GM23338 (cell line): Measurements from ENCODE around the gene DNASE1L2. TPM values are rescaled to one million over a fixed set of nuclear protein-coding genes. Genes with fewer than 3 reads are reported as not detected.

Experiments used
- ATAC-seq: fragments of 200-7000 bp; cut with Tn5 transposase; 3 replicates; pipeline ENCODE4 v1.9.1; 2020
- DNase-seq: peaks from one replicate; pipeline ENCODE4 v3.0.0-alpha.2; 2015; ENCODE audit warnings: low spot score
- H2AFZ ChIP-seq: fragments of 200-600 bp; sonication (generic); 2 replicates; pipeline ENCODE4 v1.8.0; 2016; ENCODE audit warnings: antibody characterized with exemption, mild to moderate bottlenecking, moderate library complexity
- H3F3A ChIP-seq: fragments of 200-600 bp; sonication (generic); replicated peaks from 2 replicates; pipeline ENCODE4 v1.8.0; 2017; ENCODE audit warnings: antibody characterized with exemption, mixed run types, low read depth
- H3K27ac ChIP-seq: fragments of 200-600 bp; sonication (generic); 2 replicates; pipeline ENCODE4 v1.6.1; 2016; ENCODE audit warnings: low read depth
- H3K27me3 ChIP-seq: fragments of 200-600 bp; sonication (generic); 2 replicates; pipeline ENCODE4 v1.8.0; 2016; ENCODE audit warnings: mild to moderate bottlenecking, mixed run types, moderate library complexity; ENCODE audit not compliant: insufficient read depth
- H3K36me3 ChIP-seq: fragments of 200-600 bp; sonication (generic); 2 replicates; pipeline ENCODE4 v1.8.0; 2016; ENCODE audit warnings: mild to moderate bottlenecking; ENCODE audit not compliant: insufficient read depth
- H3K4me1 ChIP-seq: fragments of 200-600 bp; sonication (generic); 2 replicates; pipeline ENCODE4 v1.8.0; 2016; ENCODE audit warnings: mild to moderate bottlenecking, moderate library complexity; ENCODE audit not compliant: insufficient read depth
- H3K4me2 ChIP-seq: fragments of 200-600 bp; sonication (generic); 2 replicates; pipeline ENCODE4 v1.7.1; 2017; ENCODE audit warnings: mixed run types
- H3K4me3 ChIP-seq: fragments of 200-600 bp; sonication (generic); 2 replicates; pipeline ENCODE4 v1.6.1; 2016; ENCODE audit warnings: mixed run types
- H3K79me2 ChIP-seq: fragments of 200-600 bp; sonication (generic); replicated peaks from 2 replicates; pipeline ENCODE4 v1.8.0; 2017; ENCODE audit warnings: mild to moderate bottlenecking; ENCODE audit not compliant: insufficient read depth
- H3K9me2 ChIP-seq: fragments of 200-600 bp; sonication (generic); 2 replicates; pipeline ENCODE4 v1.8.0; 2017; ENCODE audit not compliant: insufficient read depth
- H4K20me1 ChIP-seq: fragments of 200-600 bp; sonication (generic); replicated peaks from 2 replicates; pipeline ENCODE4 v1.8.0; 2017; ENCODE audit warnings: mild to moderate bottlenecking; ENCODE audit not compliant: insufficient read depth
- H3K27ac Mint-ChIP-seq: 2 replicates; pipeline ENCODE4 v1.8.0; 2020; ENCODE audit warnings: inconsistent platforms, mild to moderate bottlenecking, moderate library complexity, mixed read lengths
- H3K27me3 Mint-ChIP-seq: 3 replicates; pipeline ENCODE4 v1.8.0; 2022; ENCODE audit warnings: low read depth, mild to moderate bottlenecking, moderate library complexity, mixed read lengths, inconsistent platforms; ENCODE audit not compliant: insufficient read depth, poor library complexity
- H3K36me3 Mint-ChIP-seq: 3 replicates; pipeline ENCODE4 v1.8.0; 2021; ENCODE audit warnings: low read depth, mild to moderate bottlenecking, inconsistent platforms, moderate library complexity, mixed read lengths
- H3K4me1 Mint-ChIP-seq: 3 replicates; pipeline ENCODE4 v1.8.0; 2020; ENCODE audit warnings: mild to moderate bottlenecking, inconsistent platforms, mixed read lengths
- H3K4me3 Mint-ChIP-seq: 3 replicates; pipeline ENCODE4 v1.8.0; 2021; ENCODE audit warnings: moderate library complexity, mild to moderate bottlenecking, inconsistent platforms, mixed read lengths
- H3K9me3 Mint-ChIP-seq: 3 replicates; pipeline ENCODE4 v1.8.0; 2020; ENCODE audit warnings: moderate library complexity, mild to moderate bottlenecking, inconsistent platforms, mixed read lengths
- CREB1 ChIP-seq: fragments of 250-450 bp; sonication (Bioruptor Pico); IDR thresholded peaks from 2 replicates; pipeline ENCODE4 v1.5.0; 2020; ENCODE audit warnings: low read depth, mild to moderate bottlenecking, moderate library complexity
- CTCF ChIP-seq, 2 experiments: fragments of 200-600 bp in 1 of 2; sonication (generic) in 1 of 2; conservative IDR thresholded peaks; 2 replicates each; pipeline versions ENCODE4 v1.5.1 to v1.6.1; 2016 to 2017; ENCODE audit warnings: antibody characterized with exemption in 2 of 2, low read depth in 2 of 2, mild to moderate bottlenecking in 2 of 2, moderate library complexity in 1 of 2
- ETS1 ChIP-seq: IDR thresholded peaks from 2 replicates; pipeline ENCODE4 v1.6.1; 2016; ENCODE audit warnings: antibody characterized with exemption
- EZH2 ChIP-seq: fragments of 200-600 bp; sonication (generic); IDR thresholded peaks from one replicate; pipeline ENCODE4 v1.8.0; 2017; ENCODE audit warnings: antibody characterized with exemption, mild to moderate bottlenecking, low read depth; ENCODE audit not compliant: unreplicated experiment
- NANOG ChIP-seq: IDR thresholded peaks from 2 replicates; pipeline ENCODE4 v1.6.1; 2016; ENCODE audit warnings: antibody characterized with exemption, borderline replicate concordance
- STAT1 ChIP-seq: IDR thresholded peaks from one replicate; pipeline ENCODE4 v1.6.1; 2016; ENCODE audit warnings: antibody characterized with exemption; ENCODE audit not compliant: unreplicated experiment
- ZNF331 ChIP-seq: fragments of 250-450 bp; sonication (Bioruptor Pico); IDR thresholded peaks from 2 replicates; pipeline ENCODE4 v1.5.0; 2020; ENCODE audit warnings: low read depth, mild to moderate bottlenecking, moderate library complexity
- ZNF462 ChIP-seq: fragments of 250-450 bp; sonication (Bioruptor Pico); IDR thresholded peaks from 2 replicates; pipeline ENCODE4 v1.5.0; 2020; ENCODE audit warnings: mild to moderate bottlenecking, moderate library complexity
- polyA plus RNA-seq: library from polyadenylated mRNA; unstranded; fragments of >200 nt; fragmentation: Nextera tagmentation; extraction: Ambion mirVana; gene quantifications from 2 replicates; pipeline ENCODE4 v1.2.1, GENCODE V29; 2016
- total RNA-seq: library from RNA; depleted of rRNA; stranded (reverse); fragments of >200 nt; shearing (Covaris generic); gene quantifications from 2 replicates; pipeline ENCODE4 v1.2.3, GENCODE V29; 2014

Gene DNASE1L2
- total and polyA plus RNA-seq, 2 experiments from 2014 or later: 0.23 TPM; not detected in 1

GRCh38 chr16:2278956-2279800 lies 42.9 kb downstream of the DNASE1L2 start (continued):
- no peak for TF ChIP-seq ZNF462 (CRISPR knock-in tag)
- TF ChIP-seq EZH2: no peak
- no peak for TF ChIP-seq NANOG
- TF ChIP-seq CREB1 (CRISPR knock-in tag): no peak
- TF ChIP-seq ZNF331 (CRISPR knock-in tag): no peak

GRCh38 chr16:2280461-2280860 lies 44.2 kb downstream of the DNASE1L2 start:
- H4K20me1 ChIP-seq: no peaks in the 10 kb centered on the region; the same call in 1 of the 2 replicates
- no peak overlapping the region for H3K4me3 ChIP-seq
- H3F3A ChIP-seq: no peaks in the 10 kb centered on the region
- H2AFZ ChIP-seq: no peak overlapping the region
- DNase-seq (no peak), ATAC-seq (no peak)
- H3K9me2 ChIP-seq: no peaks in the 10 kb centered on the region
- no peaks in the 10 kb centered on the region for H3K27me3 ChIP-seq
- Mint-ChIP-seq H3K4me3 (no peak overlapping the region; the same call in 2 of the 3 replicates), H3K27me3 (peaks cover 11% of the 10 kb centered on the region), H3K4me1 (peaks cover 8% of the 10 kb centered on the region; the same call in 2 of the 3 replicates), H3K36me3 (no peaks in the 10 kb centered on the region; the same call in 2 of the 3 replicates), H3K27ac (no peak overlapping the region), H3K9me3 (no peaks in the 10 kb centered on the region)
- no peak overlapping the region for H3K4me2 ChIP-seq
- H3K4me1 ChIP-seq: no peaks in the 10 kb centered on the region
- no peaks in the 10 kb centered on the region for H3K79me2 ChIP-seq
- H3K27ac ChIP-seq: no peak overlapping the region
- H3K36me3 ChIP-seq: no peaks in the 10 kb centered on the region
- TF ChIP-seq STAT1: no peak
- TF ChIP-seq CTCF (conservative IDR thresholded peaks at IDR 0.05; ENCODE audit: low read depth in 2 of 2): no peak
- TF ChIP-seq ETS1: no peak
- no peak for TF ChIP-seq NANOG
